G401.6 (cell line): ENCODE data around the gene CASZ1.

Source experiments
- FAIRE-seq: peaks from 2 replicates; lab custom pipeline; 2012; peaks lifted over from hg19 to GRCh38; lab: Jason Lieb, UNC

CASZ1 gene

GRCh38 chr1:10597492-10598388, 198.7 kb downstream of the CASZ1 start:
- no peak for FAIRE-seq

GRCh38 chr1:10596780-10597179, 199.7 kb downstream of the CASZ1 start:
- no peak for FAIRE-seq

- FAIRE-seq = no peak
Observed at GRCh38 chr1:10594595-10595223, 201.7 kb downstream of the CASZ1 start.

GRCh38 chr1:10593750-10594149, 202.7 kb downstream of the CASZ1 start:
- no peak for FAIRE-seq

GRCh38 chr1:10592373-10592772, 204.1 kb downstream of the CASZ1 start:
- FAIRE-seq = no peak

- FAIRE-seq = no peak
Observed at GRCh38 chr1:10591010-10591409, 205.4 kb downstream of the CASZ1 start.

GRCh38 chr1:10589074-10589473, 207.4 kb downstream of the CASZ1 start:
- no peak for FAIRE-seq

- FAIRE-seq = no peak
Observed at GRCh38 chr1:10588640-10589039, 207.8 kb downstream of the CASZ1 start.
